ENCODE data around the gene FGF12.

FGF12 gene

GRCh38 chr3:192434186-192434585 is 293.2 kb downstream of the FGF12 start:
- Histone ChIP-seq H3K9me3 (ENCODE audit: control insufficient read depth, low read length) (no peaks in the 10 kb centered on the region), H3K36me3 (ENCODE audit: control insufficient read depth, insufficient read depth, low read length, severe bottlenecking) (no peaks in the 10 kb centered on the region), H3K4me3 (ENCODE audit: low read length) (no peak overlapping the region), H3K4me1 (ENCODE audit: control insufficient read depth, insufficient read depth, low read length) (peaks cover 4% of the 10 kb centered on the region), H3K9ac (ENCODE audit: low read length) (no peak overlapping the region), H3K27me3 (replicated peaks; ENCODE audit: control insufficient read depth, insufficient read depth, low read length) (peaks cover 18% of the 10 kb centered on the region)
- DNase-seq (ENCODE audit: low read depth), result no peak

GRCh38 chr3:192433704-192434103 is 293.6 kb downstream of the FGF12 start:
- H3K9me3 ChIP-seq (ENCODE audit: control insufficient read depth, low read length), result no peaks in the 10 kb centered on the region

GRCh38 chr3:192422997-192423342 is 304.4 kb downstream of the FGF12 start:
- Histone ChIP-seq H3K36me3 (ENCODE audit: control insufficient read depth, insufficient read depth, low read length, severe bottlenecking) (no peaks in the 10 kb centered on the region), H3K4me1 (ENCODE audit: control insufficient read depth, insufficient read depth, low read length) (no peaks in the 10 kb centered on the region), H3K27me3 (replicated peaks; ENCODE audit: control insufficient read depth, insufficient read depth, low read length) (peaks cover 5% of the 10 kb centered on the region), H3K9ac (ENCODE audit: low read length) (no peak overlapping the region), H3K4me3 (ENCODE audit: low read length) (no peak overlapping the region), H3K9me3 (ENCODE audit: control insufficient read depth, low read length) (no peaks in the 10 kb centered on the region)
- DNase-seq (ENCODE audit: low read depth), result no peak

More at GRCh38 chr3:192433704-192434103, 293.6 kb downstream of the FGF12 start:
- no peak overlapping the region for H3K9ac ChIP-seq (ENCODE audit: low read length)
- no peak overlapping the region for H3K4me3 ChIP-seq (ENCODE audit: low read length)
- H3K36me3 ChIP-seq (ENCODE audit: control insufficient read depth, insufficient read depth, low read length, severe bottlenecking), result no peaks in the 10 kb centered on the region
- DNase-seq (ENCODE audit: low read depth), result peak; percentile 10
- H3K27me3 ChIP-seq (replicated peaks; ENCODE audit: control insufficient read depth, insufficient read depth, low read length), result peaks cover 15% of the 10 kb centered on the region
- peaks cover 4% of the 10 kb centered on the region for H3K4me1 ChIP-seq (ENCODE audit: control insufficient read depth, insufficient read depth, low read length)

GRCh38 chr3:192422321-192422996 is 304.9 kb downstream of the FGF12 start:
- Histone ChIP-seq H3K9ac (ENCODE audit: low read length) (no peak overlapping the region), H3K36me3 (ENCODE audit: control insufficient read depth, insufficient read depth, low read length, severe bottlenecking) (no peaks in the 10 kb centered on the region), H3K4me3 (ENCODE audit: low read length) (no peak overlapping the region), H3K9me3 (ENCODE audit: control insufficient read depth, low read length) (no peaks in the 10 kb centered on the region), H3K4me1 (ENCODE audit: control insufficient read depth, insufficient read depth, low read length) (no peaks in the 10 kb centered on the region), H3K27me3 (replicated peaks; ENCODE audit: control insufficient read depth, insufficient read depth, low read length) (no peaks in the 10 kb centered on the region)
- no peak for DNase-seq (ENCODE audit: low read depth)

- no peaks in the 10 kb centered on the region for H3K36me3 ChIP-seq (ENCODE audit: control insufficient read depth, insufficient read depth, low read length, severe bottlenecking)
- DNase-seq (ENCODE audit: low read depth), result no peak
- H3K4me3 ChIP-seq (ENCODE audit: low read length), result no peak overlapping the region
- H3K27me3 ChIP-seq (replicated peaks; ENCODE audit: control insufficient read depth, insufficient read depth, low read length), result no peaks in the 10 kb centered on the region
- no peaks in the 10 kb centered on the region for H3K9me3 ChIP-seq (ENCODE audit: control insufficient read depth, low read length)
- H3K9ac ChIP-seq (ENCODE audit: low read length), result no peak overlapping the region
- H3K4me1 ChIP-seq (ENCODE audit: control insufficient read depth, insufficient read depth, low read length), result no peaks in the 10 kb centered on the region
Observed at GRCh38 chr3:192419312-192419711, 308.0 kb downstream of the FGF12 start.

- no peak overlapping the region for H3K4me3 ChIP-seq (ENCODE audit: low read length)
- no peaks in the 10 kb centered on the region for H3K27me3 ChIP-seq (replicated peaks; ENCODE audit: control insufficient read depth, insufficient read depth, low read length)
- no peak for DNase-seq (ENCODE audit: low read depth)
- no peaks in the 10 kb centered on the region for H3K4me1 ChIP-seq (ENCODE audit: control insufficient read depth, insufficient read depth, low read length)
- H3K36me3 ChIP-seq (ENCODE audit: control insufficient read depth, insufficient read depth, low read length, severe bottlenecking), result no peaks in the 10 kb centered on the region
- no peaks in the 10 kb centered on the region for H3K9me3 ChIP-seq (ENCODE audit: control insufficient read depth, low read length)
- no peak overlapping the region for H3K9ac ChIP-seq (ENCODE audit: low read length)
Observed at GRCh38 chr3:192417559-192418055, 309.7 kb downstream of the FGF12 start.

- no peak for DNase-seq (ENCODE audit: low read depth)
- no peaks in the 10 kb centered on the region for H3K4me1 ChIP-seq (ENCODE audit: control insufficient read depth, insufficient read depth, low read length)
- no peaks in the 10 kb centered on the region for H3K9me3 ChIP-seq (ENCODE audit: control insufficient read depth, low read length)
- no peaks in the 10 kb centered on the region for H3K36me3 ChIP-seq (ENCODE audit: control insufficient read depth, insufficient read depth, low read length, severe bottlenecking)
- no peaks in the 10 kb centered on the region for H3K27me3 ChIP-seq (replicated peaks; ENCODE audit: control insufficient read depth, insufficient read depth, low read length)
- H3K4me3 ChIP-seq (ENCODE audit: low read length), result no peak overlapping the region
- no peak overlapping the region for H3K9ac ChIP-seq (ENCODE audit: low read length)
Observed at GRCh38 chr3:192417017-192417416, 310.3 kb downstream of the FGF12 start.

- no peak for DNase-seq (ENCODE audit: low read depth)
- Histone ChIP-seq H3K4me3 (ENCODE audit: low read length) (no peak overlapping the region), H3K9me3 (ENCODE audit: control insufficient read depth, low read length) (no peaks in the 10 kb centered on the region), H3K27me3 (replicated peaks; ENCODE audit: control insufficient read depth, insufficient read depth, low read length) (peaks cover 12% of the 10 kb centered on the region), H3K9ac (ENCODE audit: low read length) (no peak overlapping the region), H3K4me1 (ENCODE audit: control insufficient read depth, insufficient read depth, low read length) (peaks cover 2% of the 10 kb centered on the region), H3K36me3 (ENCODE audit: control insufficient read depth, insufficient read depth, low read length, severe bottlenecking) (no peaks in the 10 kb centered on the region)
Observed at GRCh38 chr3:192413461-192413860, 313.9 kb downstream of the FGF12 start.

- Histone ChIP-seq H3K9me3 (ENCODE audit: control insufficient read depth, low read length) (no peaks in the 10 kb centered on the region), H3K9ac (ENCODE audit: low read length) (no peak overlapping the region), H3K36me3 (ENCODE audit: control insufficient read depth, insufficient read depth, low read length, severe bottlenecking) (no peaks in the 10 kb centered on the region), H3K4me1 (ENCODE audit: control insufficient read depth, insufficient read depth, low read length) (peaks cover 8% of the 10 kb centered on the region), H3K4me3 (ENCODE audit: low read length) (no peak overlapping the region), H3K27me3 (replicated peaks; ENCODE audit: control insufficient read depth, insufficient read depth, low read length) (peaks cover 25% of the 10 kb centered on the region)
- no peak for DNase-seq (ENCODE audit: low read depth)
Observed at GRCh38 chr3:192410684-192410960, 316.7 kb downstream of the FGF12 start.

- H3K4me3 ChIP-seq (ENCODE audit: low read length), result peak overlapping the region; percentile 77
- DNase-seq (ENCODE audit: low read depth), result no peak
Observed at GRCh38 chr3:192409838-192410683, 317.3 kb downstream of the FGF12 start.

GRCh38 chr3:192409201-192409837 is 318.0 kb downstream of the FGF12 start:
- H3K4me1 ChIP-seq (ENCODE audit: control insufficient read depth, insufficient read depth, low read length), result peaks cover 8% of the 10 kb centered on the region
- H3K4me3 ChIP-seq (ENCODE audit: low read length), result peak overlapping the region; percentile 77
- no peaks in the 10 kb centered on the region for H3K36me3 ChIP-seq (ENCODE audit: control insufficient read depth, insufficient read depth, low read length, severe bottlenecking)
- no peak overlapping the region for H3K9ac ChIP-seq (ENCODE audit: low read length)
- no peaks in the 10 kb centered on the region for H3K9me3 ChIP-seq (ENCODE audit: control insufficient read depth, low read length)
- peaks cover 25% of the 10 kb centered on the region for H3K27me3 ChIP-seq (replicated peaks; ENCODE audit: control insufficient read depth, insufficient read depth, low read length)
- DNase-seq (ENCODE audit: low read depth), result no peak

More at GRCh38 chr3:192409838-192410683, 317.3 kb downstream of the FGF12 start:
- H3K9me3 ChIP-seq (ENCODE audit: control insufficient read depth, low read length), result no peaks in the 10 kb centered on the region
- H3K27me3 ChIP-seq (replicated peaks; ENCODE audit: control insufficient read depth, insufficient read depth, low read length), result peaks cover 25% of the 10 kb centered on the region
- no peak overlapping the region for H3K9ac ChIP-seq (ENCODE audit: low read length)
- H3K36me3 ChIP-seq (ENCODE audit: control insufficient read depth, insufficient read depth, low read length, severe bottlenecking), result no peaks in the 10 kb centered on the region
- H3K4me1 ChIP-seq (ENCODE audit: control insufficient read depth, insufficient read depth, low read length), result peaks cover 8% of the 10 kb centered on the region
